Nephron (organoid): Measurements from ENCODE around the gene CEP164.

ENCODE experiments used
- H3K27ac Mint-ChIP-seq, 3 experiments: 2 replicates each; pipeline ENCODE4 v1.8.0; 2020; ENCODE audit warnings: mixed read lengths in 3 of 3, mild to moderate bottlenecking in 2 of 3, moderate library complexity in 1 of 3
- H3K27me3 Mint-ChIP-seq: 2 replicates; pipeline ENCODE4 v1.8.0; 2021; ENCODE audit warnings: low read depth, mild to moderate bottlenecking, moderate library complexity, mixed read lengths
- H3K36me3 Mint-ChIP-seq: 2 replicates; pipeline ENCODE4 v1.8.0; 2020; ENCODE audit warnings: low read depth, mixed read lengths
- H3K4me1 Mint-ChIP-seq: 2 replicates; pipeline ENCODE4 v1.8.0; 2020; ENCODE audit warnings: mixed read lengths
- H3K4me3 Mint-ChIP-seq, 3 experiments: 2 replicates each; pipeline ENCODE4 v1.8.0; 2020; ENCODE audit warnings: mild to moderate bottlenecking in 3 of 3, mixed read lengths in 3 of 3, moderate library complexity in 2 of 3
- H3K9me3 Mint-ChIP-seq: 2 replicates; pipeline ENCODE4 v1.8.0; 2020; ENCODE audit warnings: mixed read lengths
- CTCF ChIP-seq, 3 experiments: fragments of 200-600 bp; sonication (generic); IDR thresholded peaks; one replicate each; pipeline ENCODE4 v1.5.0; 2021; ENCODE audit warnings: antibody characterized with exemption in 3 of 3; ENCODE audit not compliant: unreplicated experiment in 3 of 3

The CEP164 gene

GRCh38 chr11:117387992-117388755, 60.5 kb downstream of the CEP164 start:
- H3K4me1 Mint-ChIP-seq, result peaks cover 7% of the 10 kb centered on the region
- no peak overlapping the region for H3K27ac Mint-ChIP-seq
- H3K27me3 Mint-ChIP-seq, result no peaks in the 10 kb centered on the region
- H3K36me3 Mint-ChIP-seq, result peaks cover 44% of the 10 kb centered on the region
- H3K4me3 Mint-ChIP-seq, result no peak overlapping the region
- H3K9me3 Mint-ChIP-seq, result no peaks in the 10 kb centered on the region
- TF ChIP-seq CTCF (IDR thresholded peaks at IDR 0.05; ENCODE audit: unreplicated experiment in 3 of 3), result no peak

- Mint-ChIP-seq H3K27me3 (no peaks in the 10 kb centered on the region), H3K4me1 (peaks cover 15% of the 10 kb centered on the region), H3K9me3 (no peaks in the 10 kb centered on the region), H3K27ac (peak overlapping the region in 2 of 3 experiments; percentile 25 to 59), H3K4me3 (no peak overlapping the region), H3K36me3 (peaks cover 54% of the 10 kb centered on the region)
- TF ChIP-seq CTCF (IDR thresholded peaks at IDR 0.05; ENCODE audit: unreplicated experiment in 3 of 3), result no peak
These were observed 63.1 kb downstream of the CEP164 start for GRCh38 chr11:117390743-117391142.

GRCh38 chr11:117391181-117391580, 63.5 kb downstream of the CEP164 start:
- no peaks in the 10 kb centered on the region for H3K27me3 Mint-ChIP-seq
- H3K36me3 Mint-ChIP-seq, result peaks cover 57% of the 10 kb centered on the region
- no peaks in the 10 kb centered on the region for H3K9me3 Mint-ChIP-seq
- no peak for TF ChIP-seq CTCF (IDR thresholded peaks at IDR 0.05; ENCODE audit: unreplicated experiment in 3 of 3)
- H3K4me3 Mint-ChIP-seq, result no peak overlapping the region
- peaks cover 15% of the 10 kb centered on the region for H3K4me1 Mint-ChIP-seq
- peak overlapping the region in 2 of 3 experiments; percentile 25 to 59 for H3K27ac Mint-ChIP-seq

- H3K4me3 Mint-ChIP-seq, result no peak overlapping the region
- peaks cover 66% of the 10 kb centered on the region for H3K36me3 Mint-ChIP-seq
- H3K27ac Mint-ChIP-seq, result no peak overlapping the region
- TF ChIP-seq CTCF (IDR thresholded peaks at IDR 0.05; ENCODE audit: unreplicated experiment in 3 of 3), result no peak
- H3K9me3 Mint-ChIP-seq, result no peaks in the 10 kb centered on the region
- H3K4me1 Mint-ChIP-seq, result peaks cover 15% of the 10 kb centered on the region
- no peaks in the 10 kb centered on the region for H3K27me3 Mint-ChIP-seq
These were observed 64.5 kb downstream of the CEP164 start for GRCh38 chr11:117392001-117392690.

- no peak overlapping the region for H3K4me3 Mint-ChIP-seq
- peaks cover 74% of the 10 kb centered on the region for H3K36me3 Mint-ChIP-seq
- H3K4me1 Mint-ChIP-seq, result peaks cover 15% of the 10 kb centered on the region
- H3K27me3 Mint-ChIP-seq, result no peaks in the 10 kb centered on the region
- H3K27ac Mint-ChIP-seq, result no peak overlapping the region
- H3K9me3 Mint-ChIP-seq, result peaks cover 2% of the 10 kb centered on the region
- TF ChIP-seq CTCF (IDR thresholded peaks at IDR 0.05; ENCODE audit: unreplicated experiment in 3 of 3), result no peak
These were observed 65.3 kb downstream of the CEP164 start for GRCh38 chr11:117392979-117393378.
